ENCODE measurements around the gene PLCXD3.

PLCXD3 gene

GRCh38 chr5:41510176-41510831, at the start of gene PLCXD3:
TSS of gene PLCXD3 (minus strand) at chr5:41510601. CDS start at chr5:41510526, 75 bp downstream.
- DNase-seq (ENCODE audit: low read depth, low spot score) = peak; percentile 5

- no peak for DNase-seq (ENCODE audit: low read depth, low spot score)
Measured at GRCh38 chr5:41559184-41559583, 48.8 kb upstream of the PLCXD3 start.

- DNase-seq (ENCODE audit: low read depth, low spot score) = no peak
Measured at GRCh38 chr5:41558295-41558694, 47.9 kb upstream of the PLCXD3 start.

- no peak for DNase-seq (ENCODE audit: low read depth, low spot score)
Measured at GRCh38 chr5:41547991-41548390, 37.6 kb upstream of the PLCXD3 start.

GRCh38 chr5:41542183-41542582, 31.8 kb upstream of the PLCXD3 start:
- DNase-seq (ENCODE audit: low read depth, low spot score) = no peak

- DNase-seq (ENCODE audit: low read depth, low spot score) = no peak
Measured at GRCh38 chr5:41539454-41539853, 29.1 kb upstream of the PLCXD3 start.

- DNase-seq (ENCODE audit: low read depth, low spot score) = no peak
Measured at GRCh38 chr5:41537581-41537980, 27.2 kb upstream of the PLCXD3 start.

GRCh38 chr5:41532485-41532884, 22.1 kb upstream of the PLCXD3 start:
- DNase-seq (ENCODE audit: low read depth, low spot score) = no peak

GRCh38 chr5:41527201-41527779, 16.9 kb upstream of the PLCXD3 start:
- peak; percentile 12 for DNase-seq (ENCODE audit: low read depth, low spot score)

- no peak for DNase-seq (ENCODE audit: low read depth, low spot score)
Measured at GRCh38 chr5:41526699-41527098, 16.3 kb upstream of the PLCXD3 start.

GRCh38 chr5:41524174-41524573, 13.8 kb upstream of the PLCXD3 start:
- DNase-seq (ENCODE audit: low read depth, low spot score) = peak; percentile 6

- no peak for DNase-seq (ENCODE audit: low read depth, low spot score)
Measured at GRCh38 chr5:41522193-41522786, 11.9 kb upstream of the PLCXD3 start.

- no peak for DNase-seq (ENCODE audit: low read depth, low spot score)
Measured at GRCh38 chr5:41519801-41520200, 9.4 kb upstream of the PLCXD3 start.

GRCh38 chr5:41517909-41518308, 7.5 kb upstream of the PLCXD3 start:
- no peak for DNase-seq (ENCODE audit: low read depth, low spot score)

- DNase-seq (ENCODE audit: low read depth, low spot score) = no peak
Measured at GRCh38 chr5:41511241-41511640, 840 bp upstream of the PLCXD3 start.

- no peak for DNase-seq (ENCODE audit: low read depth, low spot score)
Measured at GRCh38 chr5:41509399-41510175, 814 bp downstream of the PLCXD3 start.

- no peak for DNase-seq (ENCODE audit: low read depth, low spot score)
Measured at GRCh38 chr5:41508696-41509398, 1.6 kb downstream of the PLCXD3 start.

- DNase-seq (ENCODE audit: low read depth, low spot score) = no peak
Measured at GRCh38 chr5:41508186-41508585, 2.2 kb downstream of the PLCXD3 start.

GRCh38 chr5:41507501-41507900, 2.9 kb downstream of the PLCXD3 start:
- no peak for DNase-seq (ENCODE audit: low read depth, low spot score)

GRCh38 chr5:41503860-41504259, 6.5 kb downstream of the PLCXD3 start:
- DNase-seq (ENCODE audit: low read depth, low spot score) = no peak

- DNase-seq (ENCODE audit: low read depth, low spot score) = no peak
Measured at GRCh38 chr5:41503310-41503709, 7.1 kb downstream of the PLCXD3 start.
